ENCODE measurements around the gene DNM3.

Gene DNM3

DNA sequence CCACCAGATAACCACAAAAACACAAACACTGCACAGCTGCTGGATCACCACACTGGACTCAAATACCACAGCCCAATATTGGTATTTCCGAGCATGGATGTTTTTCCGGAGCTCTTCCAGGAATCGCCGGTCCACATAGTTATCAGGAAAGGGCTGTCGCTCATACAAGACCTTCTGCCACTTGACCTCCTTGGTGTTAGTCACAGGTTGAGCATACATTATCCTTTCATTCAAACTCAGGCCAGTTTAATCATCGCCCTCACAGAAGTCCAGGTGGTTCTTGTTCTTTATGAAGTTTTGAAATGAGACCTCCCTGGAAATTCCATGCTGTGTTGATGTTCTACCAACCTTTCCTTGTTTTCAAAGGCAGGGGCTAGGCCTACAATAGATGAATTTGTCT lies 601.1 kb downstream of the DNM3 start:
- TF ChIP-seq, protein P1, sequence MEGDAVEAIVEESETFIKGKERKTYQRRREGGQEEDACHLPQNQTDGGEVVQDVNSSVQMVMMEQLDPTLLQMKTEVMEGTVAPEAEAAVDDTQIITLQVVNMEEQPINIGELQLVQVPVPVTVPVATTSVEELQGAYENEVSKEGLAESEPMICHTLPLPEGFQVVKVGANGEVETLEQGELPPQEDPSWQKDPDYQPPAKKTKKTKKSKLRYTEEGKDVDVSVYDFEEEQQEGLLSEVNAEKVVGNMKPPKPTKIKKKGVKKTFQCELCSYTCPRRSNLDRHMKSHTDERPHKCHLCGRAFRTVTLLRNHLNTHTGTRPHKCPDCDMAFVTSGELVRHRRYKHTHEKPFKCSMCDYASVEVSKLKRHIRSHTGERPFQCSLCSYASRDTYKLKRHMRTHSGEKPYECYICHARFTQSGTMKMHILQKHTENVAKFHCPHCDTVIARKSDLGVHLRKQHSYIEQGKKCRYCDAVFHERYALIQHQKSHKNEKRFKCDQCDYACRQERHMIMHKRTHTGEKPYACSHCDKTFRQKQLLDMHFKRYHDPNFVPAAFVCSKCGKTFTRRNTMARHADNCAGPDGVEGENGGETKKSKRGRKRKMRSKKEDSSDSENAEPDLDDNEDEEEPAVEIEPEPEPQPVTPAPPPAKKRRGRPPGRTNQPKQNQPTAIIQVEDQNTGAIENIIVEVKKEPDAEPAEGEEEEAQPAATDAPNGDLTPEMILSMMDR (IDR thresholded peaks at IDR 0.05; ENCODE audit: low read depth, low read length) = no peak
- Histone ChIP-seq H3K4me3 (ENCODE audit: low read depth, low read length) (no peak overlapping the region), H3K27me3 (no peaks in the 10 kb centered on the region), H3K9me3 (no peaks in the 10 kb centered on the region), H3K36me3 (no peaks in the 10 kb centered on the region), H3K4me1 (no peaks in the 10 kb centered on the region)
- no peak for DNase-seq

DNA sequence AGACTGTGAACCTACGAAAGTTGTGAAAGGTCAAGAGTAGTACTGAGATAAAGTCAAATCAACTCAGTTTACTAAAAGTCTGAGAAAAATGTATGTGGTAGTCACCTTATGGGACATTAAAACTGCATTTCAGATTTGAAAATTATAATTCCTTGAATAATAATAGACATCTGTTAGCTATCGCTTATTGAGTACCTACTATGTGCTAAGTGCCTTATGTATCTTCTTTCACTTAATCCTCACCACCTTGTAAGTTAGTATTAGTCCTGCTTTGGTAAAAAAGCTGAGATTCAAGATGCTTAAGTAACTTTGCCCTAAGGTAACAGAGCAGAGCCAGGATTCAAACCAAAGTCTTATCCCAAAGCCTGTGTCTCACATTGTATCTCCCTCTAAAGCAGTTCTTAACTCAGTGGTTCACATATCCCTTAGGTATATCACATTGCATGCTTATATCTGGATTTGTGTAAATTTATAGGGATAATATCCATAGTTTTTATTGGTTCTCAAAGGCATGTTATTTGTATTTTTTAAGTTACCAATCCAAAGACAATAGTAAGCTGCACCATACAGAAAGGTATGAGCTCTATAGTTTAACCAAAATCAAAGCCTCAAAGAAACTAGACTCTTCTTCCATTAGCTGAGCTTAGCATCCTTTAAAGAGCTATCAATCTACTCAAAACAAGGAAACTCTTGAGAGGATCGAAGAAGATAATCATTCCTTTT lies 601.7 kb downstream of the DNM3 start:
- no peak for DNase-seq
- TF ChIP-seq, protein P1 (IDR thresholded peaks at IDR 0.05; ENCODE audit: low read depth, low read length) = no peak
- Histone ChIP-seq H3K9me3 (no peaks in the 10 kb centered on the region), H3K36me3 (no peaks in the 10 kb centered on the region), H3K27me3 (no peaks in the 10 kb centered on the region), H3K4me3 (ENCODE audit: low read depth, low read length) (peak overlapping the region; percentile 79), H3K4me1 (no peaks in the 10 kb centered on the region)

DNA sequence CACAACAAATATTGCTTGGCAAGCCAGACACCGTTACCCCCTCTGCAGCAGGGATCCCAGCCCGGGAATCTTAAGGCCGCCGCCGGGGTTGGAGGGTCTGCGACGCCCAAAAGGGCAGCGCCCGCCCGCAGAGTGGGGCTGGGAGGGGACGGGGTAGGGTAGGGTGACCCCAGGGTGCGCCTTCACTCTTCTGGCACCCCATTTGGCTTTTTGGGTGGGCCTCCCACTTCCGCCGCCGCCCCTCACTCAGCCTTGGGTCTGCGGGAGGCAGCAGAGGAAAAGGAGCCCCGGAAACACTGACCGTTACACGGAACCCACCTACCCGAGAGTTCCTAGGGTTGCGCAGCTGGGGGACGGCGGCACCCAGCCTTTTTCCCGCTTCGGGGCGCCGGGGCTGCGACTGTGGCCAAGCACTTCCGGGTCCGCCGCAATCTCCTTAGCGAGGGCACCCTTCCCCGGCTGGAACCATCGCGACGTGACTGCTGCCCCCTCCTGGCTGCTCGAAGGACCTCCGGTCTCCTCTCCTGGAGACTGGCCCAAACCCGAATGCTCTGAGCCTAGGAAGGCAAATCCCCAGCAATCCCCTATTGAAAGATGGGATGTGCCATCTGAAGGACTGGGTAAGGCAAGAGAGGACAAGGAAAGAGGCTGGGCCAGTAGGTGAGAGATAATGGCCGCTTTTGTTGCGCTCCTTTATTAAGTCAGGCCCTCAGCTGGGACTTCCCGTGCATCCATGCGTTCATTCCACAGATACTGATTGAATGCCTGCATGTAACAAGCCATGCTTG lies 602.6 kb downstream of the DNM3 start, which contains the start of gene PIGC:
Gene PIGC (minus strand): TSS at position 404 of the 788 bp plus-strand sequence. CDS start 1,447 bp downstream, outside the sequence.
- Histone ChIP-seq H3K36me3 (no peaks in the 10 kb centered on the region), H3K4me1 (no peaks in the 10 kb centered on the region), H3K9me3 (no peaks in the 10 kb centered on the region), H3K27me3 (no peaks in the 10 kb centered on the region), H3K4me3 (ENCODE audit: low read depth, low read length) (peak within 1 kb of the TSS; percentile 79)
- TF ChIP-seq, protein P1 (IDR thresholded peaks at IDR 0.05; ENCODE audit: low read depth, low read length) = peak; percentile 87
- peak; percentile 93 for DNase-seq

DNA sequence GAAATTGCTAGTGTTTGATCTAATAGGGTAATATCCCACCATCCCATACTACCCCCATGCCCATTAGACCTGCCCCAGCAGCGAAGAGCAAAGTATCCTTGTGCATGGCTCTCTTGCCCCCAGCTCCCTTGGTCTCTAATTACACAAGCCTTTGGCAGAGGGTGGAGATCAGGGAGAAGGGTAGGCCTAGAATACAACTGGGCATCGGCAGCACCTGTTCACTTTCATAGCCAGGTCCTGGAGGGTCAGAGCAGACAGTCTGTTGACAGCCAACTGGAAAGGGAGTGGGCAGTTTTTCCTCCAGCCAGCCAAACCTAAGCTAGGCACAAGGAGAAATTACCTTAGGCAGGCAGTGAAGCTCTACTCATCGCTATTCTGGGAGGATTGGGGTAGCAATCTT lies 605.2 kb downstream of the DNM3 start:
- Histone ChIP-seq H3K27me3 (no peaks in the 10 kb centered on the region), H3K4me3 (ENCODE audit: low read depth, low read length) (no peak overlapping the region), H3K4me1 (peaks cover 14% of the 10 kb centered on the region), H3K36me3 (no peaks in the 10 kb centered on the region), H3K9me3 (no peaks in the 10 kb centered on the region)
- DNase-seq = no peak
- TF ChIP-seq, protein P1 (IDR thresholded peaks at IDR 0.05; ENCODE audit: low read depth, low read length) = no peak

DNA sequence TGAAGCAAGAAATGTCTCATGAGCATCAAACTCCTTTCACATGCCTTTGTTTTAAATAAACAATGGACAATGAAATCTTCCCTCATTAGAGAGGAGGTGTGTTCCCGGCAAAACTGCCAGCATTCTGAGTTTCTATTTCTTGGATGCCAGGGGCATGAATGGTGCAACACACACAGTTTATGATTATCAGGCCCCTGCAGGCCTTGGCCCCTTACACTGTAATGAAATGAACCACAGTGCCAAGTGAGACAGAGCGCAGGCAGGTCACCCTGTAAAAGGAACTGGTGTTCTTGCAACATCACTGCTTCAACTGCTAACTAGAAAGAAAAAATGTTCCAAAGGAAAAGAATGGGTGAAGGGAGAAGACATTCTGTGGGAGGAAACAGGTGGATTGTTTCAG lies 606.3 kb downstream of the DNM3 start:
- H3K36me3 ChIP-seq = no peaks in the 10 kb centered on the region
- TF ChIP-seq, protein P1 (IDR thresholded peaks at IDR 0.05; ENCODE audit: low read depth, low read length) = no peak
- H3K4me3 ChIP-seq (ENCODE audit: low read depth, low read length) = no peak overlapping the region
- no peaks in the 10 kb centered on the region for H3K27me3 ChIP-seq
- no peaks in the 10 kb centered on the region for H3K9me3 ChIP-seq
- DNase-seq = no peak
- peaks cover 18% of the 10 kb centered on the region for H3K4me1 ChIP-seq

Measured in BE2C (cell line).